HG03442 (cell line): ENCODE data around the gene GLI3.

Experiments
- ATAC-seq: cut with Tn5 transposase; IDR thresholded peaks from one replicate; pipeline ENCODE4 v1.9.1; 2021; ENCODE audit warnings: mild to moderate bottlenecking, moderate library complexity; ENCODE audit not compliant: unreplicated experiment

Gene GLI3

GRCh38 chr7:42180806-42181205 lies 56.2 kb downstream of the GLI3 start:
- no peak for ATAC-seq

- no peak for ATAC-seq
Measured at GRCh38 chr7:42176724-42177101, 60.3 kb downstream of the GLI3 start.

GRCh38 chr7:42175834-42176723 lies 60.9 kb downstream of the GLI3 start:
- no peak for ATAC-seq

GRCh38 chr7:42174391-42174912 lies 62.6 kb downstream of the GLI3 start:
- ATAC-seq, result no peak

- no peak for ATAC-seq
Measured at GRCh38 chr7:42170724-42171123, 66.3 kb downstream of the GLI3 start.

GRCh38 chr7:42168512-42168911 lies 68.5 kb downstream of the GLI3 start:
- no peak for ATAC-seq

- ATAC-seq, result no peak
Measured at GRCh38 chr7:42167631-42168236, 69.3 kb downstream of the GLI3 start.

GRCh38 chr7:42167206-42167605 lies 69.8 kb downstream of the GLI3 start:
- no peak for ATAC-seq

GRCh38 chr7:42164881-42165428 lies 72.1 kb downstream of the GLI3 start:
- ATAC-seq, result no peak

- ATAC-seq, result no peak
Measured at GRCh38 chr7:42162560-42163325, 74.3 kb downstream of the GLI3 start.

- no peak for ATAC-seq
Measured at GRCh38 chr7:42161719-42162118, 75.3 kb downstream of the GLI3 start.

GRCh38 chr7:42161110-42161509 lies 75.9 kb downstream of the GLI3 start:
- ATAC-seq, result no peak

GRCh38 chr7:42159130-42159529 lies 77.9 kb downstream of the GLI3 start:
- no peak for ATAC-seq

- ATAC-seq, result no peak
Measured at GRCh38 chr7:42156967-42157721, 79.9 kb downstream of the GLI3 start.

- ATAC-seq, result no peak
Measured at GRCh38 chr7:42156291-42156865, 80.6 kb downstream of the GLI3 start.

GRCh38 chr7:42155584-42156290 lies 81.3 kb downstream of the GLI3 start:
- ATAC-seq, result no peak

GRCh38 chr7:42154173-42154572 lies 82.8 kb downstream of the GLI3 start:
- no peak for ATAC-seq

GRCh38 chr7:42152329-42153205 lies 84.4 kb downstream of the GLI3 start:
- no peak for ATAC-seq
